IPS-15b (cell line): ENCODE data around the gene HTR2A.

Experiments used
- H3K27me3 ChIP-seq: one replicate; pipeline ENCODE4 v1.6.1; 2013; ENCODE audit warnings: low read length; ENCODE audit not compliant: control insufficient read depth, insufficient read depth
- H3K36me3 ChIP-seq: one replicate; pipeline ENCODE4 v1.6.1; 2013; ENCODE audit warnings: low read length; ENCODE audit not compliant: control insufficient read depth, insufficient read depth
- H3K4me1 ChIP-seq: one replicate; pipeline ENCODE4 v1.6.1; 2013; ENCODE audit warnings: mild to moderate bottlenecking, low read length; ENCODE audit not compliant: control insufficient read depth, insufficient read depth
- H3K4me3 ChIP-seq: one replicate; pipeline ENCODE4 v1.5.1; 2013; ENCODE audit warnings: low read depth, low read length
- H3K9ac ChIP-seq: one replicate; pipeline ENCODE4 v1.6.1; 2013; ENCODE audit warnings: low read depth, mild to moderate bottlenecking, low read length
- H3K9me3 ChIP-seq: one replicate; pipeline ENCODE4 v1.6.1; 2013; ENCODE audit warnings: mild to moderate bottlenecking, low read length; ENCODE audit not compliant: control insufficient read depth, insufficient read depth

The HTR2A gene

GRCh38 chr13:46901721-46902120, 4.9 kb upstream of the HTR2A start:
- H3K9ac ChIP-seq: no peak overlapping the region
- no peak overlapping the region for H3K4me3 ChIP-seq
- no peaks in the 10 kb centered on the region for H3K36me3 ChIP-seq
- no peaks in the 10 kb centered on the region for H3K4me1 ChIP-seq
- H3K9me3 ChIP-seq: no peaks in the 10 kb centered on the region
- H3K27me3 ChIP-seq: no peaks in the 10 kb centered on the region

DNA sequence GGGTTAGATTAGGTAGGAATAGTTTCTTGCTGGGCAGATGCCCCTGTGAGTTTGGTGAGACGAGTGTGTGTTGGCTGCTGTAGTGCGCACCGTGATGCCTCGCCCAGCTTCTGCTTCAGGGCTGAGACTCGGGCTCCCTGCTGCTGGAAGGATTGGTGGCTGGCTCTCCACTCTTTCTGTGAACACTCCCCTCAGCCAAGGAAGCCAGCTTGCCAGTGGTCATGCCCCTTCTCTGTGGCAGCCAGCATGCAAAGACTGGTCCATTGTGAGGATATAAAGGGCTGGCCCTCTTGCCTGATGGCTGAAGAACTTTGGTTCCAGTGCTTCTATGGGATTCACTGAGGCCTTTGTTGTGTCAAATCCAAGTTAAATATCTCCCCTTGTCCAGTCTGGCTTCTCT, 2.9 kb upstream of the HTR2A start:
- no peak overlapping the region for H3K9ac ChIP-seq
- no peaks in the 10 kb centered on the region for H3K27me3 ChIP-seq
- no peaks in the 10 kb centered on the region for H3K9me3 ChIP-seq
- no peak overlapping the region for H3K4me3 ChIP-seq
- no peaks in the 10 kb centered on the region for H3K4me1 ChIP-seq
- no peaks in the 10 kb centered on the region for H3K36me3 ChIP-seq

DNA sequence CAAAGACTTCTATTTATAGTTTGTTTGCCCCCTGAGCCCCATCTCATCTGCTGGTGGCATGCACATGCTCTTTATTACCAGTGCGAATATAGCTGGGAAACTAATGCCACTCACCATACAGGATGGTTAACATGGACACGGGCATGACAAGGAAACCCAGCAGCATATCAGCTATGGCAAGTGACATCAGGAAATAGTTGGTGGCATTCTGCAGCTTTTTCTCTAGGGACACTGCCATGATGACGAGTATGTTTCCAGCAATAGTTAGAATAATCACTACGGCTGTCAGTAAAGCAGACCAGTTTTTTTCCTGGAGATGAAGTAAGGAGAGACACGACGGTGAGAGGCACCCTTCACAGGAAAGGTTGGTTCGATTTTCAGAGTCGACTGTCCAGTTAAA, 1.5 kb downstream of the HTR2A start:
- no peak overlapping the region for H3K4me3 ChIP-seq
- no peak overlapping the region for H3K9ac ChIP-seq
- peaks cover 4% of the 10 kb centered on the region for H3K27me3 ChIP-seq
- H3K4me1 ChIP-seq: peaks cover 3% of the 10 kb centered on the region
- no peaks in the 10 kb centered on the region for H3K9me3 ChIP-seq
- no peaks in the 10 kb centered on the region for H3K36me3 ChIP-seq

DNA sequence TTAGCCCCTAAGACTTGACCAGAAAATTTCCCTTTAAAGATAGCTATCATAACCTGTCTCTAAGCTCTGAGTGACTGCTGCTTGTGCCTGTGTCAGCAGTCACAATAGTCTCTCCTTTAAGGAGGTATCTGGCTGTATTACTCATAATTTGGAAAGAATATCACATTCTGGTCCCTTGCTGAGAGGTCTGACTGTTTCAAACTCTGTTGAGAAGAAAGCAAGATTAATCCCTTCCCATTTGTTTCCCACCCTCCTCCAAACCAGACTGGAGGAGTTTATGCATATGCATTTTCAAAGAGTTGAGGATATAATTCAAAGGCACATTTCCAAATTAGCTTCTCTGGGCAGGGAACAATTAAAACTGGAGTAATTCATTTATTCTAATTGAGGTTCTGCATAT, 2.3 kb downstream of the HTR2A start:
- Histone ChIP-seq H3K4me3 (peak overlapping the region; percentile 72), H3K27me3 (peaks cover 4% of the 10 kb centered on the region), H3K9ac (no peak overlapping the region)

GRCh38 chr13:46893798-46894560, 2.9 kb downstream of the HTR2A start:
- H3K4me3 ChIP-seq: peak overlapping the region; percentile 72
- H3K27me3 ChIP-seq: peaks cover 4% of the 10 kb centered on the region
- no peaks in the 10 kb centered on the region for H3K36me3 ChIP-seq
- peak overlapping the region; percentile 50 for H3K9ac ChIP-seq
- H3K4me1 ChIP-seq: peaks cover 3% of the 10 kb centered on the region
- H3K9me3 ChIP-seq: no peaks in the 10 kb centered on the region

More for the DNA sequence above, 2.3 kb downstream of the HTR2A start:
- H3K9me3 ChIP-seq: no peaks in the 10 kb centered on the region
- H3K36me3 ChIP-seq: no peaks in the 10 kb centered on the region
- H3K4me1 ChIP-seq: peaks cover 3% of the 10 kb centered on the region

DNA sequence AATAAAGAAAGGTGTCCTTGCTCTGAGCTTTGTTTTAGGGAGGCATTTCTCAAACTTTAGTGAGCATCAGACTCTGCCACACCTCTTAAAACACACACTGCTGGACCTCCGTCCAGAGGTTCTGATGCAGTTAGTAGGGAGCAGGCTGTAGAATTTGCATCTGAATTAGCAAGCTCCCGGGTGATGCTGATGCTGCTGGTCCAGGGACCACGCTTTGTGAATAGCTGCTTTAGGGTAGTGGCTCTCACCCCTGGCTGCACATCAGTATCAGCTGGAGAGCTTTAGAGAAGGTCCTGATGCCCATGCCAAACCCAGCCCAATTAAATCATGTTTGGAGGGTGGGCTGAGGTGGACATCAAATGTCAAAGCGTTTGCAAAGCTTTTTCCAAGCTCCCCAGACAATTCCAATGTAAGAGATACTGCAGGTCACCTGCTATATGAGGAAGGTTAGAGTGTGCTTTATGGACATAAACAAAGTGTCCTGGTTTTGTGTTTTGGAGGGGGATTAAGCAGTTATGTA, 3.6 kb downstream of the HTR2A start:
- no peak overlapping the region for H3K9ac ChIP-seq
- no peaks in the 10 kb centered on the region for H3K36me3 ChIP-seq
- peaks cover 3% of the 10 kb centered on the region for H3K4me1 ChIP-seq
- H3K27me3 ChIP-seq: peaks cover 4% of the 10 kb centered on the region
- H3K9me3 ChIP-seq: no peaks in the 10 kb centered on the region
- H3K4me3 ChIP-seq: peak overlapping the region; percentile 72

DNA sequence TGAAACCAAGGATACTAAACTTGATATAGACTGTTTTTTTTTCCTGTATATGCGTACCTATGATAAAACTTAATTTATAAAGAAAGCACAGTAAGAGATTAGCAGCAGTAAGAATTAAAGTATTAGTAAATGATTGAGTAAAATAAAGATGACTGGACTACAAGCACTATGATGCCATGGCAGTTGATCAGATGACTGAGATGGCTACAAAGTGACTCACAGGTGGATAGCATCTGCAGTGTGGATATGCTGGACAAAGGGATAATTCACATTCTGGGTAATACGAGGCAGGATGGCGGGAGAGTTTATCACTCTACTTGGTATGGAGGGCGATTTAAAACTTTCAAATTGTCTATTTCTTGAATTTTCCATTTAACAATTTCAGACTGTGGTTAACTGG, 11.8 kb downstream of the HTR2A start:
- no peaks in the 10 kb centered on the region for H3K4me1 ChIP-seq
- H3K27me3 ChIP-seq: no peaks in the 10 kb centered on the region
- H3K36me3 ChIP-seq: no peaks in the 10 kb centered on the region
- H3K4me3 ChIP-seq: no peak overlapping the region
- H3K9me3 ChIP-seq: no peaks in the 10 kb centered on the region
- no peak overlapping the region for H3K9ac ChIP-seq

GRCh38 chr13:46884531-46884930, 12.3 kb downstream of the HTR2A start:
- Histone ChIP-seq H3K27me3 (no peaks in the 10 kb centered on the region), H3K9me3 (no peaks in the 10 kb centered on the region), H3K36me3 (no peaks in the 10 kb centered on the region), H3K4me1 (no peaks in the 10 kb centered on the region), H3K9ac (no peak overlapping the region), H3K4me3 (no peak overlapping the region)

GRCh38 chr13:46881621-46882020, 15.2 kb downstream of the HTR2A start:
- no peak overlapping the region for H3K9ac ChIP-seq
- H3K9me3 ChIP-seq: no peaks in the 10 kb centered on the region
- no peaks in the 10 kb centered on the region for H3K27me3 ChIP-seq
- no peak overlapping the region for H3K4me3 ChIP-seq
- no peaks in the 10 kb centered on the region for H3K36me3 ChIP-seq
- peaks cover 3% of the 10 kb centered on the region for H3K4me1 ChIP-seq

DNA sequence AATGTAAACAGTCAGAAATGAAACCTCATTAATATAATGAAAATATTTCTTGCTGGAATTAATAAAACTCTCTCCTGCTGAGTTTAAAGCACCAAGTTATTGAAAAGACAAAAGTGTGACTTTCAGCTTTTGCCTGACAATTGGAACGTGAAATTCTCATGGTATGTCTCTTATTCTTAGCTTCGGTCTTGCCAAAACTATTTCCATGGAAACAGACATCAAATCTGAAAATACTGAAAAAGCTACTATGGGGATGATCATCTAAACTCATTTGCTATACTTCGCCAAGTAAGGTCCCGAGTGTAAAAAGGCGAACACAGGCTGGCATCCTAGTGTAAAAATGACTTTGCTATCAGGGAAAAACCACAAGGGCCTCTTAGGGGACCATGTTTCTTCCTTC, 22.8 kb downstream of the HTR2A start:
- Histone ChIP-seq H3K4me1 (peaks cover 3% of the 10 kb centered on the region), H3K9ac (no peak overlapping the region), H3K27me3 (no peaks in the 10 kb centered on the region)

GRCh38 chr13:46871557-46871956, 25.3 kb downstream of the HTR2A start:
- Histone ChIP-seq H3K27me3 (no peaks in the 10 kb centered on the region), H3K4me1 (no peaks in the 10 kb centered on the region), H3K4me3 (no peak overlapping the region), H3K9me3 (no peaks in the 10 kb centered on the region), H3K36me3 (no peaks in the 10 kb centered on the region), H3K9ac (no peak overlapping the region)

More for the DNA sequence above, 22.8 kb downstream of the HTR2A start:
- H3K4me3 ChIP-seq: no peak overlapping the region
- no peaks in the 10 kb centered on the region for H3K36me3 ChIP-seq
- no peaks in the 10 kb centered on the region for H3K9me3 ChIP-seq

DNA sequence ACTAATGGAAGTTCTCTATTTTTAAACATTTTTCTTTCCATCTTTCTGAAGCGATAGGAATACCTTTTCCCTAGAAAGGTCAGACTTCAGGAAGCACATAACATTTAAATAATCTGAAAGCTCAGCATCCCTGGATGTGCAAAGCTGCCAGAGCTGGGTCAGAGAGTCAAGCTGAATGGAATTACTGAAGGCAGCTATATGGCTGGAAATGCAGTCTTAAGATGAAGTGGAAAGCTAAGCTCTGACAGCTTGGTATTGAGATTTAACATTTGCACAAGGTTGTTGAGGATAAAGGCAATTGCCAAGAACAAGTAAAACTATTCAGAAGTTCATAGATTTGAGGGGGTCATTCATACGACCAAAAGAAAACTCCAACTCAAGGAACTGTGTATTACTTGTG, 28.8 kb downstream of the HTR2A start:
- Histone ChIP-seq H3K9me3 (no peaks in the 10 kb centered on the region), H3K36me3 (no peaks in the 10 kb centered on the region), H3K27me3 (no peaks in the 10 kb centered on the region), H3K9ac (no peak overlapping the region), H3K4me3 (no peak overlapping the region), H3K4me1 (no peaks in the 10 kb centered on the region)
